ENCODE measurements around the gene CACNA1I.

The CACNA1I gene

DNA sequence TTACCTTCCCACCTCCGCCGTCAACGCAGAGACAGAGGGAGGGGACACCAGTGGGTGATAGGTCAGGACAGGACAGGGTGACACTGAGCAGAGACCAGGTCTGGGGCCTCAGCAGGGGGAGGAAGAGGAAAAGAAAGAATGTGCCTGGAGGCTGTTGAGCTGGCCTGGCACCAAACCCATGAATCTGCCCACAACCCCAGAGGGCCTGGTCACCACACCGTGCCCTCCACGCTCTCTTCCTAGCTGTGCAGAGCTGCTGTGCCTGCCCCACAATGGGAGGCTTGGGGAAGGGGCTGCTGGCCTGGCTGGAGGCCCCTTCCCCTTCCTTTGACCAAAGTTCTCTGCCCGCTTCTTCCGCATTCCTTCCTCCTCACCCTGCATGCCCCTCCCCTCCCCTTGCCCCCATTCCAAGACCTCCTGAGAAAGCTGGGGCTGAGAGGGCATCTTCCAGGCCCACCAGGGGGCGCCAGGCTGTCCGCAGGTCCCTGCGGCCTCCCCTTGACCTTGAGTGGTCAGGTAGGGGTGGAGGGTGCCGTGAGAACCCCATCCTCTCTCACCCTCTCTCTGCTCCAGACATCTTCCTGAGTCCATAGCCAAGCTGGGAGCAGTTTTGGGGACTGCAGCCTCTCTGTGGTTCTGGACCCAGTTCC is 11.0 kb upstream of the CACNA1I start:
- DNase-seq, result peak; percentile 80
- Histone ChIP-seq H3K4me2 (ENCODE audit: low read length) (no peak overlapping the region), H3K23ac (ENCODE audit: low read length) (no peak overlapping the region), H3K18ac (ENCODE audit: low read length) (no peak overlapping the region), H3K27me3 (ENCODE audit: insufficient read depth, low read length, poor library complexity) (peaks cover 18% of the 10 kb centered on the region), H4K8ac (ENCODE audit: low read depth, low read length) (no peak overlapping the region), H3K4ac (ENCODE audit: low read depth, low read length) (no peak overlapping the region), H3K27ac (ENCODE audit: low read depth, low read length) (no peak overlapping the region), H3K79me2 (ENCODE audit: control insufficient read depth, insufficient read depth, low read length) (no peaks in the 10 kb centered on the region), H4K5ac (ENCODE audit: low read length) (no peak overlapping the region), H2BK5ac (ENCODE audit: low read length) (no peak overlapping the region), H3K56ac (ENCODE audit: low read length) (no peak overlapping the region), H2BK120ac (ENCODE audit: low read depth, low read length) (no peak overlapping the region), H3K4me1 (ENCODE audit: control insufficient read depth, low read depth, low read length) (no peaks in the 10 kb centered on the region), H3K4me3 (ENCODE audit: low read length) (no peak overlapping the region), H3K36me3 (ENCODE audit: control insufficient read depth, insufficient read depth, low read length) (no peaks in the 10 kb centered on the region), H2BK15ac (replicated peaks; ENCODE audit: low read depth) (no peak overlapping the region), H3K9ac (ENCODE audit: low read length) (no peak overlapping the region), H3K79me1 (ENCODE audit: low read length) (no peaks in the 10 kb centered on the region), H2AK5ac (ENCODE audit: low read length) (no peak overlapping the region)
- no CpG with 5 or more reads among the region's 11 CpGs for WGBS (ENCODE audit: extremely low coverage, insufficient coverage, low lambda C conversion rate)

DNA sequence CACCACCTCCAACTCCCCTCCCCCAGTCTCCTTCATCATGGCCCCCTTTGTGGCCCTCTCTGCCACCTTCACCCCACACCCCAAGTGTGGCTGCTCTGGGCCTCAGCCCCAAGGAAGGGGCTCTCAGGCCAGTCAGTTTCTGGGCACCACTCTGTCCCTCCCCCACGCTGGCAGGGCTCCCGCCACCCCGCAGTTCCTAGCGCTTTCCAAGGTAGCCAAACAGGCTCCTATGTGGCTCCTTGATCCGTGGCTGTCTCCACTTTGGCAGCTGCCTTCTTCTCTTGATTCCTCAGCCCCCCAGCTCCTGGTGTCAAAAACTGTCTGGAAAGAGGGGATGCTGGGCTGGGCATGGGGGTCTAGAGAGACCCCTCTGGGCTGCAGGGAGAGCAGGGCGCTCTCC is 10.4 kb upstream of the CACNA1I start:
- WGBS (ENCODE audit: extremely low coverage, insufficient coverage, low lambda C conversion rate), result no CpG with 5 or more reads among the region's 6 CpGs
- no peak overlapping the region for H2BK15ac ChIP-seq (replicated peaks; ENCODE audit: low read depth)
- H3K27ac ChIP-seq (ENCODE audit: low read depth, low read length), result no peak overlapping the region
- no peak overlapping the region for H2AK5ac ChIP-seq (ENCODE audit: low read length)
- H3K56ac ChIP-seq (ENCODE audit: low read length), result no peak overlapping the region
- H3K79me2 ChIP-seq (ENCODE audit: control insufficient read depth, insufficient read depth, low read length), result no peaks in the 10 kb centered on the region
- H2BK120ac ChIP-seq (ENCODE audit: low read depth, low read length), result no peak overlapping the region
- no peaks in the 10 kb centered on the region for H3K79me1 ChIP-seq (ENCODE audit: low read length)
- no peak overlapping the region for H3K4me2 ChIP-seq (ENCODE audit: low read length)
- no peak overlapping the region for H3K9ac ChIP-seq (ENCODE audit: low read length)
- H3K4me3 ChIP-seq (ENCODE audit: low read length), result no peak overlapping the region
- no peak overlapping the region for H2BK5ac ChIP-seq (ENCODE audit: low read length)
- H3K4me1 ChIP-seq (ENCODE audit: control insufficient read depth, low read depth, low read length), result no peaks in the 10 kb centered on the region
- no peaks in the 10 kb centered on the region for H3K36me3 ChIP-seq (ENCODE audit: control insufficient read depth, insufficient read depth, low read length)
- no peak for DNase-seq
- no peak overlapping the region for H3K4ac ChIP-seq (ENCODE audit: low read depth, low read length)
- H4K5ac ChIP-seq (ENCODE audit: low read length), result no peak overlapping the region
- H3K27me3 ChIP-seq (ENCODE audit: insufficient read depth, low read length, poor library complexity), result peaks cover 18% of the 10 kb centered on the region
- no peak overlapping the region for H3K18ac ChIP-seq (ENCODE audit: low read length)
- H4K8ac ChIP-seq (ENCODE audit: low read depth, low read length), result no peak overlapping the region
- H3K23ac ChIP-seq (ENCODE audit: low read length), result no peak overlapping the region

DNA sequence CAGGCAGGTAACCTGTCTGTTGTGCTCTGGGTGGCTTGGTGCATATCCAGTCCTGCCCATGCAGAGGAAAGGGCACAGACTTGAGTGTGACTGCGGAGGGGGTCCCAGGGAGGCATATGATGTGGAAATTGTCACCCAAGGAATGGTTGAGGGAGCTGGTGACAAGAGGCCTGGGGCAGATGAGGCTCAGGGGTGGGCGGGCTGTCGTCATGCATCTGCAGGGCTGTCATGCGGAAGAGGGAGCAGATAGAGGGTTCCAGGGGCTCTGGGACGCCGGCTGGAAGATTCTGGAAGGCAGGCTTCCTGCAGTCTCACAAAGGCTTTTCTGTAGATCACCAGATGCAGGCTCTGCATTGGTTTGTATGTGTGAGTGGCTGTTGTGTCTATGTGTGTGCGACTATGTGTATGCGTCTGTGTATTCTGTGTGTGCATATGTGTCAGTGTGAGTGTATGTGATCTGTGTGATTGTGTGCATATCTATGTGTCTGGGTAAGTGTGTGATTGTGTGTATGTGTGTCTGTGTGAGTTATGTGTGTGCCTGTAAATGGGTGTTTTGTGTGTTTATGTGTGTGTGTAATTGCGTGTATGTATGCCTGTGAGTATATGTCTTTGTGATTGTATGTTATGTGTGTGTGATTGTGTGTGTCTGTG is 7.6 kb upstream of the CACNA1I start:
- Histone ChIP-seq H3K18ac (ENCODE audit: low read length) (no peak overlapping the region), H2BK15ac (replicated peaks; ENCODE audit: low read depth) (no peak overlapping the region), H3K27ac (ENCODE audit: low read depth, low read length) (no peak overlapping the region), H3K4ac (ENCODE audit: low read depth, low read length) (no peak overlapping the region), H2AK5ac (ENCODE audit: low read length) (no peak overlapping the region), H3K56ac (ENCODE audit: low read length) (no peak overlapping the region), H3K4me1 (ENCODE audit: control insufficient read depth, low read depth, low read length) (no peaks in the 10 kb centered on the region), H3K27me3 (ENCODE audit: insufficient read depth, low read length, poor library complexity) (no peaks in the 10 kb centered on the region), H3K4me2 (ENCODE audit: low read length) (no peak overlapping the region), H3K4me3 (ENCODE audit: low read length) (no peak overlapping the region), H3K23ac (ENCODE audit: low read length) (no peak overlapping the region), H3K9ac (ENCODE audit: low read length) (no peak overlapping the region), H3K79me1 (ENCODE audit: low read length) (no peaks in the 10 kb centered on the region), H2BK5ac (ENCODE audit: low read length) (no peak overlapping the region), H4K8ac (ENCODE audit: low read depth, low read length) (no peak overlapping the region), H4K5ac (ENCODE audit: low read length) (no peak overlapping the region), H3K79me2 (ENCODE audit: control insufficient read depth, insufficient read depth, low read length) (no peaks in the 10 kb centered on the region), H3K36me3 (ENCODE audit: control insufficient read depth, insufficient read depth, low read length) (no peaks in the 10 kb centered on the region), H2BK120ac (ENCODE audit: low read depth, low read length) (no peak overlapping the region)
- DNase-seq, result no peak
- WGBS (ENCODE audit: extremely low coverage, insufficient coverage, low lambda C conversion rate), result 100% methylated on average over 1 of the region's 9 CpGs

DNA sequence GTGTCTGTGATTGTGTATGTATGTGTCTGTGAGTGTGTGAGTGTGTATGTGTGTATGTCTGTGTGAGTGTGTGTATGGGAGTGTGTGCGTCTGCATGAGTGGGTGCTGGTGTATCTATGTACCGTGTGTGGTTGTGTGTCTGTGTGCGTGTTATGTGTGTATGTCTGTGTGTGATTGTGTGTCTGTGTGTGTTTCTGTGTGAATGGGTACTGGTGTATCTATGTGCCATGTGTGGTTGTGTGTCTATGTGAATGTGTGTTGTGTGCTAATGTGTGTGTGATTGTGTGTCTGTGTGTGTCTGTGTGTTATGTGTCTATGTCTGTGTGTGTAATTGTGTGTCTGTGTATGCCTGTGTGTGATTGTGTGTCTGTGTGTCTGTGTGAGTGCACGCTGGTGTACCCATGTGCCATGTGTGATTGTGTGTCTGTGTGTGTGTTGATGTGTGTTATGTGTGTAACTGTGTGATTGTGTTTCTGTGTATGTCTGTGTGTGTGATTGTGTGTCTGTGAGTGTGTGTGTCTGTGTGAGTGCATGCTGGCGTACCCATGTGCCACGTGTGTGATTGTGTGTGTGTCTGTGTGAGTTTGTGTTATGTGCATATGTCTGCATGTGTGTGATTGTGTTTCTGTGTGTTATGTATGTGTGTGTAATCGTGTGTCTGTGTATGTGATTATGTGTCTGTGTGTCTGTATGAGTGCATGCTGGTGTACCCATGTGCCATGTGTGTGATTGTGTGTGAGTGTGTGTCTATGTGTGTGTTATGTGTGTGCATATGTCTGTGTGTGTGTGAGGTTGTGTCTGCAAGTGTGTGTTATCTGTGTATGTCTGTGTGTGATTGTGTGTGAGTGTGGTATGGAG is 6.8 kb upstream of the CACNA1I start:
- Histone ChIP-seq H3K79me1 (ENCODE audit: low read length) (no peaks in the 10 kb centered on the region), H2BK120ac (ENCODE audit: low read depth, low read length) (no peak overlapping the region), H4K8ac (ENCODE audit: low read depth, low read length) (no peak overlapping the region), H3K27me3 (ENCODE audit: insufficient read depth, low read length, poor library complexity) (no peaks in the 10 kb centered on the region), H3K4me3 (ENCODE audit: low read length) (no peak overlapping the region), H3K9ac (ENCODE audit: low read length) (no peak overlapping the region), H3K4me1 (ENCODE audit: control insufficient read depth, low read depth, low read length) (no peaks in the 10 kb centered on the region), H3K36me3 (ENCODE audit: control insufficient read depth, insufficient read depth, low read length) (no peaks in the 10 kb centered on the region), H2AK5ac (ENCODE audit: low read length) (no peak overlapping the region), H3K4ac (ENCODE audit: low read depth, low read length) (no peak overlapping the region), H3K18ac (ENCODE audit: low read length) (no peak overlapping the region), H3K27ac (ENCODE audit: low read depth, low read length) (no peak overlapping the region), H3K4me2 (ENCODE audit: low read length) (no peak overlapping the region), H3K23ac (ENCODE audit: low read length) (no peak overlapping the region), H3K79me2 (ENCODE audit: control insufficient read depth, insufficient read depth, low read length) (no peaks in the 10 kb centered on the region), H2BK15ac (replicated peaks; ENCODE audit: low read depth) (no peak overlapping the region), H2BK5ac (ENCODE audit: low read length) (no peak overlapping the region), H3K56ac (ENCODE audit: low read length) (no peak overlapping the region), H4K5ac (ENCODE audit: low read length) (no peak overlapping the region)
- no CpG with 5 or more reads among the region's 7 CpGs for WGBS (ENCODE audit: extremely low coverage, insufficient coverage, low lambda C conversion rate)
- no peak for DNase-seq

DNA sequence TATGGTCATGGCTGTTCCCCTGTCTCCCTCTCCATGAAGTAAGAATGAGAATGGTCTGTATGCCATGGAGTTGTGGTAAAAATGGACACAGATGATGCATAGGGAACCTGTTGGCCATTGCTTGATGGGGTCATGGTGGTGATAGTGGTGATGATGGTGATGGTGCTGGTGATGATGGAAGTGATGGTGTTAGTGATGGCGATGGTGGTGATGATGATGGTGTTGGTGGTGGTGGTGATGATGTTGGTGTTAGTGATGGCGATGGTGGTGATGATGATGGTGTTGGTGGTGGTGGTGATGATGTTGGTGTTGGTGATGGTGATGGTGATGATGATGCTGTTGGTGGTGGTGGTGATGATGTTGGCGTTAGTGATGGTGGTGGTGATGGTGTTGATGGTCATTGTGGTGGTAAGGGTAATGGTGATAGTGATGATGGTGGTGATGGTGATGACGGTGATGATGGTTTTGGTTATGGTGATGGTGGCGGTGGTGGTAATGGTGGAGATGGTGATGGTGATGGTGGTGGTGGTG is 5.1 kb upstream of the CACNA1I start:
- Histone ChIP-seq H3K36me3 (ENCODE audit: control insufficient read depth, insufficient read depth, low read length) (no peaks in the 10 kb centered on the region), H2BK15ac (replicated peaks; ENCODE audit: low read depth) (no peak overlapping the region), H3K4me1 (ENCODE audit: control insufficient read depth, low read depth, low read length) (no peaks in the 10 kb centered on the region), H4K5ac (ENCODE audit: low read length) (no peak overlapping the region), H3K27ac (ENCODE audit: low read depth, low read length) (no peak overlapping the region), H3K18ac (ENCODE audit: low read length) (no peak overlapping the region), H3K27me3 (ENCODE audit: insufficient read depth, low read length, poor library complexity) (no peaks in the 10 kb centered on the region), H3K79me2 (ENCODE audit: control insufficient read depth, insufficient read depth, low read length) (no peaks in the 10 kb centered on the region), H3K4me3 (ENCODE audit: low read length) (no peak overlapping the region), H3K4ac (ENCODE audit: low read depth, low read length) (no peak overlapping the region), H3K4me2 (ENCODE audit: low read length) (no peak overlapping the region), H3K23ac (ENCODE audit: low read length) (no peak overlapping the region), H3K56ac (ENCODE audit: low read length) (no peak overlapping the region), H3K79me1 (ENCODE audit: low read length) (no peaks in the 10 kb centered on the region), H3K9ac (ENCODE audit: low read length) (no peak overlapping the region), H2AK5ac (ENCODE audit: low read length) (no peak overlapping the region), H4K8ac (ENCODE audit: low read depth, low read length) (no peak overlapping the region), H2BK120ac (ENCODE audit: low read depth, low read length) (no peak overlapping the region), H2BK5ac (ENCODE audit: low read length) (no peak overlapping the region)
- WGBS (ENCODE audit: extremely low coverage, insufficient coverage, low lambda C conversion rate), result no CpG with 5 or more reads among the region's 5 CpGs
- DNase-seq, result no peak

All from mesendoderm (in vitro differentiated cells).